Left colon (tissue), 2 donors: ENCODE measurements around the gene FCER2. TPM values are rescaled to one million over a fixed set of nuclear protein-coding genes. Genes with fewer than 3 reads are reported as not detected.
A peak's percentile ranks its signal among the peaks of the same experiment; 100 is the strongest.

Experiments
- ATAC-seq: fragments of 200-7000 bp; cut with Tn5 transposase; one replicate; pipeline ENCODE4 v1.9.1; 2020; ENCODE audit warnings: mild to moderate bottlenecking, moderate library complexity
- DNase-seq, 2 donors: peaks; one replicate each; pipeline ENCODE4 v3.0.0-alpha.2; 2020
- intact Hi-C, 2 donors: fragments of 100-400 bp; cut with DNase I in 1 of 2; cut with micrococcal nuclease in 1 of 2; formaldehyde crosslinking; loops; one replicate each; pipeline versions ENCODE4 v1.11.2 to v1.14.0; 2022; cut with DNase I, micrococcal nuclease
- total RNA-seq, 2 donors: library from RNA; stranded (reverse); fragmentation: NEBNext Ultra II Directional; extraction: Animal tissue kit (Norgen Biotek cat#: 25700); gene quantifications; one replicate each; pipeline ENCODE4 v1.2.1, GENCODE V29; 2021
- donor health status: DM: no; HTN: no; CAD: no.
- donor health status: DM: yes; HTN: yes; CAD: no.

FCER2 gene
- total RNA-seq, 2 donors from 2014 or later = 0.27 to 0.64 TPM

- intact Hi-C loops = no loop called here
- DNase-seq = peak; percentile 83 to 86
- peak; percentile 71 for ATAC-seq
These were observed 20.4 kb downstream of the FCER2 start for GRCh38 chr19:7681340-7682174.

- intact Hi-C loops = no loop called here
- ATAC-seq (peak; percentile 84), DNase-seq (peak; percentile 75 to 93)
These were observed 21.2 kb downstream of the FCER2 start, which contains the start of gene TRAPPC5 for GRCh38 chr19:7680606-7681339. TRAPPC5 (plus strand) TSS chr19:7680833; CDS start chr19:7682254, 1,421 bp downstream.

GRCh38 chr19:7679771-7680605 is 21.9 kb downstream of the FCER2 start:
- intact Hi-C loops = no loop called here
- ATAC-seq = no peak

GRCh38 chr19:7678971-7679751 is 22.8 kb downstream of the FCER2 start:
- intact Hi-C loops = no loop called here
- ATAC-seq (peak; percentile 42), DNase-seq (peak; percentile 44 to 51)

More at GRCh38 chr19:7679771-7680605, 21.9 kb downstream of the FCER2 start:
- DNase-seq = no peak

GRCh38 chr19:7677669-7678311 is 24.1 kb downstream of the FCER2 start:
- intact Hi-C loops = no loop called here
- ATAC-seq (no peak), DNase-seq (no peak)

GRCh38 chr19:7676854-7677253 is 25.1 kb downstream of the FCER2 start, which contains the start of gene MCEMP1:
MCEMP1 (plus strand) TSS chr19:7677090; CDS start chr19:7677121, 31 bp downstream.
- DNase-seq (no peak), ATAC-seq (no peak)
- intact Hi-C loops = no loop called here

GRCh38 chr19:7676376-7676775 is 25.6 kb downstream of the FCER2 start:
- no peak for ATAC-seq
- intact Hi-C loops = no loop called here

GRCh38 chr19:7674010-7675005 is 27.6 kb downstream of the FCER2 start:
- peak; percentile 96 for ATAC-seq
- intact Hi-C loops = no loop called here
- DNase-seq = peak; percentile 70 to 74

More at GRCh38 chr19:7676376-7676775, 25.6 kb downstream of the FCER2 start:
- DNase-seq = no peak

- intact Hi-C loops = no loop called here
- ATAC-seq (no peak), DNase-seq (no peak)
These were observed 29.4 kb downstream of the FCER2 start for GRCh38 chr19:7672522-7672921.

- DNase-seq (no peak), ATAC-seq (no peak)
- intact Hi-C loops = no loop called here
These were observed 31.1 kb downstream of the FCER2 start for GRCh38 chr19:7670790-7671189.

- ATAC-seq = no peak
- intact Hi-C loops = no loop called here
- no peak for DNase-seq
These were observed 31.7 kb downstream of the FCER2 start for GRCh38 chr19:7670150-7670783.

- ATAC-seq (no peak), DNase-seq (no peak)
- intact Hi-C loops = no loop called here
These were observed 32.3 kb downstream of the FCER2 start for GRCh38 chr19:7669641-7670040.

- intact Hi-C loops = no loop called here
- ATAC-seq (no peak), DNase-seq (no peak)
These were observed 33.1 kb downstream of the FCER2 start, which contains the start of gene RETN for GRCh38 chr19:7668842-7669241. RETN (plus strand) TSS chr19:7669049; CDS start chr19:7669327, 278 bp downstream.

- ATAC-seq (no peak), DNase-seq (no peak)
- intact Hi-C loops = no loop called here
These were observed 36.9 kb downstream of the FCER2 start for GRCh38 chr19:7665076-7665475.

- intact Hi-C loops = no loop called here
- ATAC-seq = no peak
- DNase-seq = no peak
These were observed 38.2 kb downstream of the FCER2 start for GRCh38 chr19:7663706-7664105.

GRCh38 chr19:7662657-7663056 is 39.3 kb downstream of the FCER2 start:
- no peak for DNase-seq
- intact Hi-C loops = no loop called here
- no peak for ATAC-seq
